ENCODE measurements around the gene DNAJC6. TPM values are rescaled to one million over a fixed set of nuclear protein-coding genes. Genes with fewer than 3 reads are reported as not detected.

Gene DNAJC6
- total RNA-seq (2021; fragmentation: NEBNext Ultra II Directional; extraction: Animal tissue kit (Norgen Biotek cat#: 25700)): 10 to 100 TPM; 13.5 to 17.7 (median 15.3) TPM
- long read RNA-seq, partial matches to known transcripts: 0 of 2 reads
- long read RNA-seq, other reads (novel, unspliced or antisense): 2 of 2 reads

DNA sequence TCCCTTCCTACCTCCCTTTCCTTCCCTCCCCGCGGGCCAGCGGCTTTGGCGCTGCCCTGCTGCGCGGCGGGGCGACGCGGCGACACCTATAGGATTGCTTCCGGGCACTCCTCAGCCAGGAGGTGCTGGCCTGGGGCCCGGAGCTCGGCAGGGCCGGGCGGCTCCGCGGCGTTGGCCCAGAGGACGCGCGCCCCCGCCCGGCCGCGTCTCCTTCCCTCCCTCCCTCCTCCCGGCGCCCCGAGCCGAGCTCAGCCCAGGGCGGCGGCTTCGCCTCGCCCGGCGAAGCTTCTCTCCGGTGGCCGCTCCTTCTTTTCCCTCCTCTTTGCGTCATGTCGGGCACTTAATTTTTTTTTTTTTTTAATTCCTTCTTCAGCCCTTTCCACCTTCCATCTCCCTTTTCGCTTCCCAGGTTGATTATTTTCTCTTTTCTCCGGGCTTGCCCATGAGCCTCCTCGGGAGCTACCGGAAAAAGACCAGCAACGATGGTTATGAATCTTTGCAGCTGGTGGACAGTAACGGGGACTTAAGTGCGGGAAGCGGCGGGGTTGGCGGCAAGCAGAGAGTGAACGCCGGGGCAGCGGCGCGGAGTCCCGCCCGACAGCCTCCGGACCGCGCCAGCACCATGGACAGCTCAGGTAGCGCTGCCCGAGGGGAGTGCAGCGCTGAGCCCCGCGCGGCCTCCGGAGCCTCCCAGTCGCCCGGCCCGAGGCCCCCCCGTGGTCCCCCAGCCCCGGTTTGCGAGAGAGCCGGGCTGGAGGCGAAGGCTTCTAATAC lies at the start of gene DNAJC6:
Gene DNAJC6 (plus strand): TSS at position 240 of the 774 bp plus-strand sequence. CDS start 203 bp downstream, at position 443.
- H3K36me3 Mint-ChIP-seq (ENCODE audit: low read depth): no peaks in the 10 kb centered on the region
- no peaks in the 10 kb centered on the region for H3K9me3 Mint-ChIP-seq
- DNase-seq: peak; percentile 41
- peak within 1 kb of the TSS; percentile 96 for H3K4me3 Mint-ChIP-seq
- TF ChIP-seq, protein P1, sequence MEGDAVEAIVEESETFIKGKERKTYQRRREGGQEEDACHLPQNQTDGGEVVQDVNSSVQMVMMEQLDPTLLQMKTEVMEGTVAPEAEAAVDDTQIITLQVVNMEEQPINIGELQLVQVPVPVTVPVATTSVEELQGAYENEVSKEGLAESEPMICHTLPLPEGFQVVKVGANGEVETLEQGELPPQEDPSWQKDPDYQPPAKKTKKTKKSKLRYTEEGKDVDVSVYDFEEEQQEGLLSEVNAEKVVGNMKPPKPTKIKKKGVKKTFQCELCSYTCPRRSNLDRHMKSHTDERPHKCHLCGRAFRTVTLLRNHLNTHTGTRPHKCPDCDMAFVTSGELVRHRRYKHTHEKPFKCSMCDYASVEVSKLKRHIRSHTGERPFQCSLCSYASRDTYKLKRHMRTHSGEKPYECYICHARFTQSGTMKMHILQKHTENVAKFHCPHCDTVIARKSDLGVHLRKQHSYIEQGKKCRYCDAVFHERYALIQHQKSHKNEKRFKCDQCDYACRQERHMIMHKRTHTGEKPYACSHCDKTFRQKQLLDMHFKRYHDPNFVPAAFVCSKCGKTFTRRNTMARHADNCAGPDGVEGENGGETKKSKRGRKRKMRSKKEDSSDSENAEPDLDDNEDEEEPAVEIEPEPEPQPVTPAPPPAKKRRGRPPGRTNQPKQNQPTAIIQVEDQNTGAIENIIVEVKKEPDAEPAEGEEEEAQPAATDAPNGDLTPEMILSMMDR (IDR thresholded peaks at IDR 0.05): peak; percentile 17; the same call in 1 of the 2 replicates
- H3K27ac Mint-ChIP-seq: no peak within 1 kb of the TSS
- H3K27me3 Mint-ChIP-seq (ENCODE audit: insufficient read depth): peaks cover 1% of the 10 kb centered on the region; the same call in 1 of the 2 replicates
- peaks cover 19% of the 10 kb centered on the region for H3K4me1 Mint-ChIP-seq (ENCODE audit: low read depth)

DNA sequence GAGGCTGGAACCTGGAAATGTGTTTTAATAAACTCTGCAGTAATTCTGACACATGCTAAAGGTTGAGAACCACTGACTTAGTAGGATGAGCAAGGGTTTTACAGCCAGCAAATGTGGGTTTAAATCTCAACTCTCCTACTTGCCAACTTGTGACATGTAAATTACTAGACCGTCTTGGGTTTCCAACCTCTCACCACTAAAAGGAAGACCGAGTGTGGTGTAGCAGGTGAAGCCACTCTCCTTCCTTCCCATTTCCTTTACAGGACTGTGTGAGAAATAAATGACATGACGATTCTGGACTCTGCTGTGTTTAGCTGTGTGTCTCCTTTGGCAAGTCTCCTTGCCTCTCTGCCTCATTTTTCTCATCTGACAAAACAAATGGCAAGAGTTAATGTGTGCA lies 49.5 kb upstream of the DNAJC6 start:
- Mint-ChIP-seq H3K4me1 (ENCODE audit: low read depth) (peaks cover 49% of the 10 kb centered on the region), H3K9me3 (no peaks in the 10 kb centered on the region), H3K27ac (peak overlapping the region; percentile 94), H3K4me3 (peak overlapping the region; percentile 82), H3K27me3 (ENCODE audit: insufficient read depth) (no peaks in the 10 kb centered on the region), H3K36me3 (ENCODE audit: low read depth) (no peaks in the 10 kb centered on the region)
- TF ChIP-seq, protein P1 (IDR thresholded peaks at IDR 0.05): no peak
- no peak for DNase-seq

GRCh38 chr1:65260851-65261473 lies 48.4 kb upstream of the DNAJC6 start:
- H3K27ac Mint-ChIP-seq: peak overlapping the region; percentile 94
- H3K4me3 Mint-ChIP-seq: peak overlapping the region; percentile 82
- H3K4me1 Mint-ChIP-seq (ENCODE audit: low read depth): peaks cover 47% of the 10 kb centered on the region

DNA sequence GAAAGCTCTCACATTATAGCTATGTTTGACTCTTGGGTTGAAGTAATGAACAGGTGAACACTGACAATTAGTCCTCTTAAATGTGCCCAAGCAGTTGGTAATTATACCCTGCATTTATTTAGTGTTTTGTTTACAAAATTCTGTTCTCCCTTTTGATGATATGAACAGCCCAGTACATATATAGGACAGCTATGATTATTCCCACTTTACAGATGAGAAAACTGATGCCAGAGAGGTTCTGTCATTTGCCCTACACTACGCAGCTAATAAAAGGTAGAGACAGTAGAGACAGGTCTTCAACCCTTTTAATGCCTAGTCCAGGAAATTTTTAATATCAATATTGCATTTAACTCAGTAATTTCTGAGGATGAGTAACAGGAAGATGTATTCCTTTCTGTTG lies 46.1 kb upstream of the DNAJC6 start:
- DNase-seq: no peak
- peaks cover 48% of the 10 kb centered on the region for H3K4me1 Mint-ChIP-seq (ENCODE audit: low read depth)
- no peaks in the 10 kb centered on the region for H3K9me3 Mint-ChIP-seq
- H3K27me3 Mint-ChIP-seq (ENCODE audit: insufficient read depth): no peaks in the 10 kb centered on the region; the same call in 1 of the 2 replicates
- H3K36me3 Mint-ChIP-seq (ENCODE audit: low read depth): no peaks in the 10 kb centered on the region
- no peak overlapping the region for H3K27ac Mint-ChIP-seq
- H3K4me3 Mint-ChIP-seq: no peak overlapping the region
- TF ChIP-seq, protein P1 (IDR thresholded peaks at IDR 0.05): no peak

More at GRCh38 chr1:65260851-65261473, 48.4 kb upstream of the DNAJC6 start:
- H3K9me3 Mint-ChIP-seq: no peaks in the 10 kb centered on the region
- H3K27me3 Mint-ChIP-seq (ENCODE audit: insufficient read depth): no peaks in the 10 kb centered on the region
- TF ChIP-seq, protein P1 (IDR thresholded peaks at IDR 0.05): no peak
- no peaks in the 10 kb centered on the region for H3K36me3 Mint-ChIP-seq (ENCODE audit: low read depth)
- DNase-seq: peak; percentile 88

DNA sequence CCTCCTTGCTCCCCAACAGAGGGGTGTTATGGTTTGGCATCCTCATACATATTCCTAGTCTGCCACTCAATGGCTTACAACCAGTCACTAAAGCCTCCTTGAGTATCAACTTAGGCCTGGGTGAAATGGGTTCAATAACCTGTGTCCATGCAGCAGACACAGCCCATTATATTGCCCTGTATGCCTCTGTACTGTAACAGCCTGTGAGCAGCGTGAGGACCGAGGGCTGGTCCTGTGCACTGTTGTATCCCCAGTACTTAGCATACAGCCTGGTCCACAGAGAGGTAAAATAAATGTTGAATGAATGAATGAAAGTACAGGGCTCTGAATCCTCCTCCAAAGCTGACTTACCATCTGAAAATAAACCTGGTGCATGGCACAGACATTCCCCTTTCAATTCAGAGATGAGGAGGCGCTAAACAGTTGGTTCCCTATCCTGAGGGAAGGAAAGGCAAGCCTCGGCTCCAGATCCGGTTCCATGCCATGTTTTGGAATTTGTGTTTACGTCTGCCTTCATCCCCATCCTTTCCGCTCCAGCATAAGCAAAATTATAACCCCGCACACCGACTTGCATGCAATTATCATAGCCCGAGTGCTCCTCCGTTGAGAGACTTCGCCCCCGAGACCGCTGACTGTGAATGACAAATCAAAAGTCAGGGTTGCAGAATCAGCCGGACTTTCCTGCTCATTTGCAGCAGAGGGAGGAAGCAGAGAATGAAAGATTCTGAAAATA lies 45.0 kb upstream of the DNAJC6 start:
- H3K9me3 Mint-ChIP-seq: no peaks in the 10 kb centered on the region
- peak overlapping the region; percentile 91 for H3K4me3 Mint-ChIP-seq
- peak overlapping the region; percentile 80 for H3K27ac Mint-ChIP-seq
- H3K36me3 Mint-ChIP-seq (ENCODE audit: low read depth): no peaks in the 10 kb centered on the region
- DNase-seq: peak; percentile 76
- TF ChIP-seq, protein P1 (IDR thresholded peaks at IDR 0.05): no peak
- H3K4me1 Mint-ChIP-seq (ENCODE audit: low read depth): peaks cover 48% of the 10 kb centered on the region
- no peaks in the 10 kb centered on the region; the same call in 1 of the 2 replicates for H3K27me3 Mint-ChIP-seq (ENCODE audit: insufficient read depth)
